ENCODE results near the gene EPN2. TPM values are rescaled to one million over a fixed set of nuclear protein-coding genes. Genes with fewer than 3 reads are reported as not detected.

The EPN2 gene
- total RNA-seq, 1 experiment from 2014 or later: 113 TPM

- TF ChIP-seq EZH2 (IDR thresholded peaks at IDR 0.05; ENCODE audit: low read depth): no peak
- no peak for TF ChIP-seq CTCF (conservative IDR thresholded peaks at IDR 0.05)
- ChIA-PET CTCF (no interaction called here), POLR2A (ENCODE audit: unreplicated experiment) (no interaction called here)
- Histone ChIP-seq H3K4me2 (no peak overlapping the region), H3K9me2 (ENCODE audit: insufficient read depth) (no peaks in the 10 kb centered on the region), H3K27ac (no peak overlapping the region), H4K20me1 (ENCODE audit: insufficient read depth) (peaks cover 30% of the 10 kb centered on the region), H3K4me3 (no peak overlapping the region), H3K9me3 (ENCODE audit: insufficient read depth, low read depth) (no peaks in the 10 kb centered on the region), H3K4me1 (replicated peaks; ENCODE audit: insufficient read depth) (no peaks in the 10 kb centered on the region), H3K79me2 (ENCODE audit: low read depth) (no peaks in the 10 kb centered on the region), H3K27me3 (ENCODE audit: insufficient read depth, low read depth) (no peaks in the 10 kb centered on the region), H3F3A (ENCODE audit: insufficient read depth, low read depth) (no peaks in the 10 kb centered on the region; the same call in 1 of the 2 replicates), H3K36me3 (ENCODE audit: low read depth) (no peaks in the 10 kb centered on the region), H2AFZ (no peak overlapping the region)
- no peak for DNase-seq
- BruUV-seq (replicated peaks): no TSS peak
- intact Hi-C loops (cut with micrococcal nuclease; ENCODE audit: unreplicated experiment): no loop called here
Measured at GRCh38 chr17:19304209-19304608, 67.0 kb downstream of the EPN2 start.

- no peaks in the 10 kb centered on the region for H3K36me3 ChIP-seq (ENCODE audit: low read depth)
- no peaks in the 10 kb centered on the region for H3K79me2 ChIP-seq (ENCODE audit: low read depth)
- ChIA-PET POLR2A (ENCODE audit: unreplicated experiment) (no interaction called here), CTCF (no interaction called here)
- H3K27ac ChIP-seq: no peak overlapping the region
- BruUV-seq (replicated peaks): no TSS peak
- no peaks in the 10 kb centered on the region for H3K9me3 ChIP-seq (ENCODE audit: insufficient read depth, low read depth)
- H3K4me1 ChIP-seq (replicated peaks; ENCODE audit: insufficient read depth): no peaks in the 10 kb centered on the region
- no peaks in the 10 kb centered on the region for H3F3A ChIP-seq (ENCODE audit: insufficient read depth, low read depth)
- no peaks in the 10 kb centered on the region for H3K27me3 ChIP-seq (ENCODE audit: insufficient read depth, low read depth)
- peaks cover 30% of the 10 kb centered on the region for H4K20me1 ChIP-seq (ENCODE audit: insufficient read depth)
- no peak overlapping the region for H2AFZ ChIP-seq
- H3K4me3 ChIP-seq: no peak overlapping the region
- H3K4me2 ChIP-seq: no peak overlapping the region
- DNase-seq: no peak
- intact Hi-C loops (cut with micrococcal nuclease; ENCODE audit: unreplicated experiment): no loop called here
- H3K9me2 ChIP-seq (ENCODE audit: insufficient read depth): no peaks in the 10 kb centered on the region
- TF ChIP-seq EZH2 (IDR thresholded peaks at IDR 0.05; ENCODE audit: low read depth) (no peak), CTCF (conservative IDR thresholded peaks at IDR 0.05) (no peak)
Measured at GRCh38 chr17:19304751-19305150, 67.6 kb downstream of the EPN2 start.

- Histone ChIP-seq H3K36me3 (ENCODE audit: low read depth) (0 out of 2 replicates have a peak, but pooled peaks cover 4% of the 10 kb centered on the region), H3K4me3 (no peak overlapping the region), H3K4me2 (no peak overlapping the region), H3K79me2 (ENCODE audit: low read depth) (no peaks in the 10 kb centered on the region), H3K27me3 (ENCODE audit: insufficient read depth, low read depth) (no peaks in the 10 kb centered on the region), H3F3A (ENCODE audit: insufficient read depth, low read depth) (no peaks in the 10 kb centered on the region), H3K27ac (no peak overlapping the region), H2AFZ (no peak overlapping the region), H3K9me2 (ENCODE audit: insufficient read depth) (no peaks in the 10 kb centered on the region), H3K9me3 (ENCODE audit: insufficient read depth, low read depth) (no peaks in the 10 kb centered on the region), H3K4me1 (replicated peaks; ENCODE audit: insufficient read depth) (no peaks in the 10 kb centered on the region), H4K20me1 (ENCODE audit: insufficient read depth) (peaks cover 27% of the 10 kb centered on the region)
- BruUV-seq (replicated peaks): no TSS peak
- ChIA-PET POLR2A (ENCODE audit: unreplicated experiment) (no interaction called here), CTCF (no interaction called here)
- intact Hi-C loops (cut with micrococcal nuclease; ENCODE audit: unreplicated experiment): no loop called here
- no peak for TF ChIP-seq EZH2 (IDR thresholded peaks at IDR 0.05; ENCODE audit: low read depth)
- no peak for TF ChIP-seq CTCF (conservative IDR thresholded peaks at IDR 0.05)
- DNase-seq: no peak
Measured at GRCh38 chr17:19305256-19305655, 68.1 kb downstream of the EPN2 start.

Data from PC-9 (cell line).